Endothelial cell of umbilical vein (primary cell): Measurements from ENCODE around the gene HIVEP1. TPM values are rescaled to one million over a fixed set of nuclear protein-coding genes. Genes with fewer than 3 reads are reported as not detected.

Experiments used
- BruUV-seq: library from RNA; stranded (reverse); fragments of 400-500 nt; replicated peaks from 2 replicates; lab custom pipeline; 2021; lab: Mats Ljungman, UMichigan
- CTCF ChIA-PET: fragments of 300-600, 350-600 bp; sonication (Branson Sonifier 250); formaldehyde crosslinking; loops from one replicate; lab custom pipeline; 2021; ENCODE audit warnings: antibody characterized with exemption, inconsistent platforms; lab: Charles Lee
- POLR2A ChIA-PET: fragments of 300-600, 350-600 bp; sonication (Branson Sonifier 250); formaldehyde crosslinking; loops from one replicate; lab custom pipeline; 2021; ENCODE audit warnings: antibody characterized with exemption, inconsistent platforms; lab: Charles Lee
- DNase-seq: peaks from one replicate; pipeline ENCODE4 v3.0.0-alpha.2; 2011; ENCODE audit warnings: low read depth, low spot score
- FAIRE-seq: peaks from 2 replicates; lab custom pipeline; 2011; peaks lifted over from hg19 to GRCh38; lab: Jason Lieb, UNC
- H2AFZ ChIP-seq: 2 replicates; pipeline ENCODE4 v1.6.0; 2012; ENCODE audit warnings: low read depth, low read length, control low read depth, inconsistent platforms
- H3K27ac ChIP-seq: 2 replicates; pipeline ENCODE4 v1.5.1; 2011; ENCODE audit warnings: low read depth, mild to moderate bottlenecking, control low read depth, low read length, moderate library complexity; ENCODE audit not compliant: insufficient read depth
- H3K27me3 ChIP-seq, 2 experiments: 2 replicates each; pipeline versions ENCODE4 v1.6.0 to v1.6.1; 2011; ENCODE audit warnings: low read length in 2 of 2, mixed read lengths in 1 of 2; ENCODE audit not compliant: control insufficient read depth in 2 of 2, insufficient read depth in 2 of 2
- H3K36me3 ChIP-seq, 2 experiments: 2 replicates in 1 of 2; 3 replicates in 1 of 2; pipeline ENCODE4 v1.5.1; 2011; ENCODE audit warnings: low read length in 2 of 2, mild to moderate bottlenecking in 1 of 2, moderate library complexity in 1 of 2; ENCODE audit not compliant: control insufficient read depth in 2 of 2, insufficient read depth in 2 of 2; ENCODE audit errors: extremely low read depth in 1 of 2
- H3K4me1 ChIP-seq: 3 replicates; pipeline ENCODE4 v1.5.1; 2011; ENCODE audit warnings: mild to moderate bottlenecking, low read length; ENCODE audit not compliant: control insufficient read depth, insufficient read depth; ENCODE audit errors: extremely low read depth
- H3K4me2 ChIP-seq: 2 replicates; pipeline ENCODE4 v1.6.1; 2011; ENCODE audit warnings: low read length, control low read depth, mixed read lengths; ENCODE audit not compliant: insufficient read depth
- H3K4me3 ChIP-seq, 3 experiments: fragments of 200-600 bp in 1 of 3; sonication (generic), shearing (Covaris generic) in 1 of 3; replicated peaks in 1 of 3; 2 replicates each; pipeline ENCODE4 v1.5.1; 2011 to 2016; ENCODE audit warnings: control low read depth in 3 of 3, low read length in 3 of 3, mild to moderate bottlenecking in 2 of 3, inconsistent platforms in 1 of 3, low read depth in 1 of 3, moderate library complexity in 1 of 3; ENCODE audit not compliant: insufficient read depth in 1 of 3
- H3K79me2 ChIP-seq: 2 replicates; pipeline ENCODE4 v1.6.0; 2012; ENCODE audit warnings: low read length, inconsistent platforms; ENCODE audit not compliant: control insufficient read depth, insufficient read depth
- H3K9ac ChIP-seq: replicated peaks from 2 replicates; pipeline ENCODE3; 2011; ENCODE audit warnings: low read length, control low read depth; ENCODE audit not compliant: insufficient read depth; ENCODE audit errors: extremely low read depth
- H3K9me1 ChIP-seq: replicated peaks from 3 replicates; pipeline ENCODE4 v1.6.0; 2011; ENCODE audit warnings: mild to moderate bottlenecking, low read length; ENCODE audit not compliant: control insufficient read depth, insufficient read depth; ENCODE audit errors: extremely low read depth
- H3K9me3 ChIP-seq: replicated peaks from 2 replicates; pipeline ENCODE4 v1.5.1; 2012; ENCODE audit warnings: low read length, inconsistent platforms; ENCODE audit not compliant: control insufficient read depth, insufficient read depth
- H4K20me1 ChIP-seq: replicated peaks from 2 replicates; pipeline ENCODE3; 2011; ENCODE audit warnings: mild to moderate bottlenecking, low read length; ENCODE audit not compliant: control insufficient read depth, insufficient read depth; ENCODE audit errors: extremely low read depth
- CTCF ChIP-seq, 2 donors: IDR thresholded peaks; 1 replicate in 1 of 2; 2 replicates in 1 of 2; pipeline ENCODE4 v1.5.1; 2011; ENCODE audit warnings: low read length in 2 of 2, mild to moderate bottlenecking in 2 of 2, moderate library complexity in 2 of 2, control low read depth in 1 of 2, inconsistent platforms in 1 of 2, low read depth in 1 of 2; ENCODE audit not compliant: insufficient read depth in 1 of 2; ENCODE audit errors: extremely low read depth in 1 of 2
- EZH2 ChIP-seq: IDR thresholded peaks from 2 replicates; pipeline ENCODE4 v1.6.1; 2012; ENCODE audit warnings: borderline replicate concordance, low read depth, mild to moderate bottlenecking, moderate library complexity, low read length, inconsistent platforms; ENCODE audit not compliant: severe bottlenecking
- FOS ChIP-seq: IDR thresholded peaks from 2 replicates; pipeline ENCODE4 v1.6.1; 2011; ENCODE audit warnings: mild to moderate bottlenecking, low read length, moderate library complexity, borderline replicate concordance; ENCODE audit not compliant: insufficient read depth
- GATA2 ChIP-seq: IDR thresholded peaks from 2 replicates; pipeline ENCODE4 v1.7.0; 2011; ENCODE audit warnings: low read depth, mild to moderate bottlenecking, moderate library complexity, mixed read lengths, low read length; ENCODE audit not compliant: insufficient read length, insufficient read depth
- JUN ChIP-seq: IDR thresholded peaks from 2 replicates; pipeline ENCODE4 v1.6.1; 2011; ENCODE audit warnings: borderline replicate concordance, low read depth; ENCODE audit not compliant: insufficient read length, insufficient read depth
- MAX ChIP-seq: IDR thresholded peaks from 2 replicates; pipeline ENCODE4 v1.6.1; 2011; ENCODE audit not compliant: insufficient read depth, insufficient read length
- MYC ChIP-seq: IDR thresholded peaks from one replicate; pipeline ENCODE4 v1.6.1; 2011; ENCODE audit warnings: mild to moderate bottlenecking, low read depth, low read length
- POLR2A ChIP-seq: IDR thresholded peaks from 2 replicates; pipeline ENCODE4 v1.6.1; 2012; ENCODE audit warnings: low read depth, mild to moderate bottlenecking, control low read depth, low read length
- POLR2AphosphoS5 ChIP-seq: IDR thresholded peaks from 2 replicates; pipeline ENCODE4 v1.6.1; 2012; ENCODE audit warnings: low read depth, mild to moderate bottlenecking, control low read depth, low read length, moderate library complexity; ENCODE audit not compliant: insufficient read depth
- dilution Hi-C: fragments of 300-500 bp; cut with MboI; formaldehyde crosslinking; loops from one replicate; pipeline ENCODE4 v1.15.0; 2019; ENCODE audit warnings: low sequenced_read_pairs; ENCODE audit not compliant: extremely low pct_ligation_motif_present
- intact Hi-C: fragments of 100-400 bp; cut with micrococcal nuclease; formaldehyde crosslinking; loops from one replicate; pipeline ENCODE4 v1.10.0; 2022
- polyA plus RNA-seq, 4 experiments: library from polyadenylated mRNA; depleted of rRNA in 3 of 4; stranded (reverse) in 3 of 4; unstranded in 1 of 4; fragments of >200 nt; gene quantifications; 2 replicates each; pipeline versions ENCODE4 v1.2.1 to v1.2.3, GENCODE V29; 2011 to 2012; ENCODE audit warnings: missing spikeins in 1 of 4
- total RNA-seq: library from RNA; stranded (reverse); gene quantifications from 2 replicates; pipeline ENCODE4 v1.2.3, GENCODE V29; 2021

HIVEP1 gene
- total and polyA plus RNA-seq, 2 donors (not counting 3 experiments of a cell fraction or from before 2014, with no cell fraction given), result 33.5 to 49.2 TPM

- FAIRE-seq (no peak), DNase-seq (no peak)
- Histone ChIP-seq H3K27ac (no peak overlapping the region), H3K4me1 (peaks cover 10% of the 10 kb centered on the region), H3K9me3 (no peaks in the 10 kb centered on the region), H3K79me2 (peaks cover 12% of the 10 kb centered on the region), H3K36me3 (peaks cover 5 to 13% of the 10 kb centered on the region in 2 experiments), H2AFZ (no peak overlapping the region), H3K9ac (no peak overlapping the region), H3K4me2 (no peak overlapping the region), H4K20me1 (no peaks in the 10 kb centered on the region), H3K4me3 (no peak overlapping the region), H3K9me1 (no peaks in the 10 kb centered on the region), H3K27me3 (no peaks in the 10 kb centered on the region)
- BruUV-seq, result no TSS peak
- ChIA-PET POLR2A (no interaction called here), CTCF (no interaction called here)
- no peak for TF ChIP-seq MAX
- no peak for TF ChIP-seq POLR2AphosphoS5
- TF ChIP-seq JUN, result no peak
- dilution Hi-C loops, result no loop called here
- intact Hi-C loops, result no loop called here
Observed at GRCh38 chr6:12116264-12116800, 104.2 kb downstream of the HIVEP1 start.

GRCh38 chr6:12116978-12117377 is 104.9 kb downstream of the HIVEP1 start:
- no TSS peak for BruUV-seq
- no peak for FAIRE-seq
- POLR2A ChIA-PET, result no interaction called here

More at GRCh38 chr6:12116978-12117377, 104.9 kb downstream of the HIVEP1 start:
- dilution Hi-C loops, result no loop called here
- H3K4me2 ChIP-seq, result no peak overlapping the region
- H3K27me3 ChIP-seq, result no peaks in the 10 kb centered on the region
- H3K27ac ChIP-seq, result no peak overlapping the region
- H3K9me3 ChIP-seq, result no peaks in the 10 kb centered on the region
- H4K20me1 ChIP-seq, result no peaks in the 10 kb centered on the region
- no peak for DNase-seq
- H3K36me3 ChIP-seq, result peaks cover 11 to 16% of the 10 kb centered on the region in 2 experiments
- H3K9me1 ChIP-seq, result no peaks in the 10 kb centered on the region
- no peak overlapping the region for H2AFZ ChIP-seq
- H3K9ac ChIP-seq, result no peak overlapping the region
- intact Hi-C loops, result no loop called here
- no peak for TF ChIP-seq CTCF (IDR thresholded peaks at IDR 0.05; ENCODE audit: extremely low read depth in 1 of 2, insufficient read depth in 1 of 2, low read depth in 1 of 2, low read length in 2 of 2)
- no peak for TF ChIP-seq POLR2AphosphoS5
- TF ChIP-seq JUN, result no peak
- TF ChIP-seq POLR2A, result no peak
- no peak for TF ChIP-seq FOS
- TF ChIP-seq GATA2, result no peak
- TF ChIP-seq MAX, result no peak
- no peak for TF ChIP-seq MYC
- no peak for TF ChIP-seq EZH2
- H3K4me3 ChIP-seq, result no peak overlapping the region
- H3K4me1 ChIP-seq, result peaks cover 10% of the 10 kb centered on the region
- peaks cover 13% of the 10 kb centered on the region for H3K79me2 ChIP-seq
- CTCF ChIA-PET, result no interaction called here
